HG03175 (cell line): ENCODE results near the gene FKBP10.
"Not testable (repeated sequence)": the region's sequence is repeated elsewhere in the genome, so short reads cannot be mapped to it uniquely, and the experiment has no call there.

Experiments
- ATAC-seq: cut with Tn5 transposase; IDR thresholded peaks from one replicate; pipeline ENCODE4 v1.9.1; 2021; ENCODE audit warnings: mild to moderate bottlenecking, moderate library complexity; ENCODE audit not compliant: unreplicated experiment

FKBP10 gene

GRCh38 chr17:41806685-41807445 is 5.9 kb upstream of the FKBP10 start:
- ATAC-seq, result no peak

- no peak for ATAC-seq
Observed at GRCh38 chr17:41810659-41811548, 1.9 kb upstream of the FKBP10 start.

- peak; percentile 68 for ATAC-seq
Observed at GRCh38 chr17:41811549-41812380, 1.0 kb upstream of the FKBP10 start, which contains the start of gene P3H4. Gene P3H4 (minus strand): TSS chr17:41811949. CDS start chr17:41811915, 34 bp downstream.

GRCh38 chr17:41813152-41813680 is 412 bp downstream of the FKBP10 start:
- no peak for ATAC-seq

- ATAC-seq, result no peak
Observed at GRCh38 chr17:41813699-41814124, 908 bp downstream of the FKBP10 start.

GRCh38 chr17:41814195-41814594 is 1.4 kb downstream of the FKBP10 start:
- ATAC-seq, result no peak

GRCh38 chr17:41816637-41817320 is 4.0 kb downstream of the FKBP10 start:
- no peak for ATAC-seq

- ATAC-seq, result no peak
Observed at GRCh38 chr17:41818024-41818423, 5.2 kb downstream of the FKBP10 start.

- no peak for ATAC-seq
Observed at GRCh38 chr17:41821776-41822175, 9.0 kb downstream of the FKBP10 start.

- ATAC-seq, result no peak
Observed at GRCh38 chr17:41822216-41823140, 9.7 kb downstream of the FKBP10 start.

GRCh38 chr17:41823141-41823524 is 10.3 kb downstream of the FKBP10 start:
- no peak for ATAC-seq

- ATAC-seq, result no peak
Observed at GRCh38 chr17:41823580-41823979, 10.8 kb downstream of the FKBP10 start.

GRCh38 chr17:41824086-41824485 is 11.3 kb downstream of the FKBP10 start:
- ATAC-seq, result no peak

GRCh38 chr17:41825175-41825845 is 12.5 kb downstream of the FKBP10 start:
- no peak for ATAC-seq

GRCh38 chr17:41829961-41830360 is 17.2 kb downstream of the FKBP10 start:
- not testable (repeated sequence) for ATAC-seq

- peak; percentile 38 for ATAC-seq
Observed at GRCh38 chr17:41835214-41835799, 22.5 kb downstream of the FKBP10 start.

- peak; percentile 63 for ATAC-seq
Observed at GRCh38 chr17:41835800-41836549, 23.2 kb downstream of the FKBP10 start, which contains the start of gene NT5C3B. Gene NT5C3B (minus strand): TSS chr17:41836232. CDS start chr17:41836193, 39 bp downstream.
